ENCODE measurements around the gene NBPF8.
"Not testable (repeated sequence)": the region's sequence is repeated elsewhere in the genome, so short reads cannot be mapped to it uniquely, and the experiment has no call there.

The NBPF8 gene, protein sequence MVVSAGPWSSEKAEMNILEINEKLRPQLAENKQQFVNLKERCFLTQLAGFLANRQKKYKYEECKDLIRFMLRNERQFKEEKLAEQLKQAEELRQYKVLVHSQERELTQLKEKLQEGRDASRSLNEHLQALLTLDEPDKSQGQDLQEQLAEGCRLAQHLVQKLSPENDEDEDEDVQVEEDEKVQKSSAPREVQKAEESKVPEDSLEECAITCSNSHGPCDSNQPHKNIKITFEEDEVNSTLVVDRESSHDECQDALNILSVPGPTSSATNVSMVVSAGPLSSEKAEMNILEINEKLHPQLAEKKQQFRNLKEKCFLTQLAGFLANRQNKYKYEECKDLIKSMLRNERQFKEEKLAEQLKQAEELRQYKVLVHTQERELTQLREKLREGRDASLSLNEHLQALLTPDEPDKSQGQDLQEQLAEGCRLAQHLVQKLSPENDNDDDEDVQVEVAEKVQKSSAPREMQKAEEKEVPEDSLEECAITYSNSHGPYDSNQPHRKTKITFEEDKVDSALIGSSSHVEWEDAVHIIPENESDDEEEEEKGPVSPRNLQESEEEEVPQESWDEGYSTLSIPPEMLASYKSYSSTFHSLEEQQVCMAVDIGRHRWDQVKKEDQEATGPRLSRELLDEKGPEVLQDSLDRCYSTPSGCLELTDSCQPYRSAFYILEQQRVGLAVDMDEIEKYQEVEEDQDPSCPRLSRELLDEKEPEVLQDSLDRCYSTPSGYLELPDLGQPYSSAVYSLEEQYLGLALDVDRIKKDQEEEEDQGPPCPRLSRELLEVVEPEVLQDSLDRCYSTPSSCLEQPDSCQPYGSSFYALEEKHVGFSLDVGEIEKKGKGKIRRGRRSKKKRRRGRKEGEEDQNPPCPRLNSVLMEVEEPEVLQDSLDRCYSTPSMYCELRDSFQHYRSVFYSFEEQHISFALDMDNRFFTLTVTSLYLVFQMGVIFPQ

DNA sequence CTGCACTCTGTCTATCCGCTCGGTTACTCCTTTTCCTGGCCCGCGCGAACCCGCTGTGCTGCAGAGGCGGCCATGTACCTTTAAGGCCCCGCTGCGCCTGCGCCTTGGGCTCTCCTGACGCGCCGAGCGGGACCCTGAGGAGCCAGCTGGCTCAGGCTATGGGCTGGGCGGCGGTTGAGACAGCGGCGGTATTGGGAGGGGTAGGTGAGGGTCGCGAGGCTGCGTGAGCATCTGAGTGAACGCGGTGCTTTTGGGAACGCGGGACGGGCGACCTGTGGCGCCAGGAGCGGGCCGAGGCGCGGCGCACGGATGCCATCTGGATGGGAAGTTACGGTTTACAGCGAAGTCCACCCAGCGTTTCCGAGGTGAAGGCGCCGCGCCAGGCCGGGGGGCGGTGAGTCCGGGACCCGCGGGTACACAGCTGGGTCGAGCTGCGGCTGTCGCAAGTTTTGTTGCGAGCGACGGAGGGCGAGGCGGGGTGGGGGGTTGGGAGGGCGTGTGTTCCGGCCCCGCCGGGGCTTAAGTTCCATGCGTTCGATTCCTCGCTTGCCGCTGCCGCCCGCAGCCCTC lies at the start of gene NBPF8:
Gene NBPF8, plus strand, starts transcription at position 125 of the 570 bp plus-strand sequence. CDS start 21,488 bp downstream, outside the sequence.
- peak; percentile 61 for DNase-seq

DNA sequence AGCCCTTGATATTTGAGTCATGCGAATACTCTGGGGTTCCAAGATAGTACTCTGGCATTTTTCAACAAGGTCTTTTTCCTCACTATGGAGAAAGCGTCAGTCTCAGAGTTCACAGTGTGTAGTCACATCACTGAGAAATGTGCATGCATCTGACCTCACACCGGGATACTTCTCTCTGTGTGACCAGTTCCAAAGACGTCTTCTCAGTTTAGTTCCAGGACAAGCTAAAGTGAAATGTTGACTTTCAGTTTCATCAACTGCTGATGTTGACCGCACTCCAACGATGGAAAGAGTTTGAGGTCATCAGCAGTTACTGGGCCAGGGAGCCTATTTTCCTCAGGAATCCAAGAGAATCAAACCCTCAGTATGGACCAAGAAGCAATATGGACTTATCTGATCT lies 47.1 kb upstream of the NBPF8 start:
- DNase-seq = not testable (repeated sequence)

DNA sequence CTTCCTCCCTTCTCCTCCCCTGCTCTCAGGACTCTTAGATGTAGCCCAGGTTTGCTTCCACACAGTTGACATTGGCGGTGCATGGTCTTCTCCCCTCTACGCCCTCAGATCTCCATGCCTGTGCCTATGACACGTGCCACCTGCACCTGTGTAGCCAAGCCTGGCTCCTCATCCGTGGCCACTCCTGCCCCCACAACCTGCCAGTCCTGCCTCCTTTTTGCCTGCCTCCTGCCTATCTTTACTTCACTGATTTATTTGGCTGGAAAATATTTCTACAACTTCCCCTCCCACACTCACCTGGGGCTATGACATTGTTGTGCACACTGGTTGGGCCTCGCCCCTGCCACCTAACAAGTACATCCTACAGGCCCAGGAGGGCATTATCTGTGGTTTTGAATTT lies 28.2 kb upstream of the NBPF8 start:
- DNase-seq = not testable (repeated sequence)

DNA sequence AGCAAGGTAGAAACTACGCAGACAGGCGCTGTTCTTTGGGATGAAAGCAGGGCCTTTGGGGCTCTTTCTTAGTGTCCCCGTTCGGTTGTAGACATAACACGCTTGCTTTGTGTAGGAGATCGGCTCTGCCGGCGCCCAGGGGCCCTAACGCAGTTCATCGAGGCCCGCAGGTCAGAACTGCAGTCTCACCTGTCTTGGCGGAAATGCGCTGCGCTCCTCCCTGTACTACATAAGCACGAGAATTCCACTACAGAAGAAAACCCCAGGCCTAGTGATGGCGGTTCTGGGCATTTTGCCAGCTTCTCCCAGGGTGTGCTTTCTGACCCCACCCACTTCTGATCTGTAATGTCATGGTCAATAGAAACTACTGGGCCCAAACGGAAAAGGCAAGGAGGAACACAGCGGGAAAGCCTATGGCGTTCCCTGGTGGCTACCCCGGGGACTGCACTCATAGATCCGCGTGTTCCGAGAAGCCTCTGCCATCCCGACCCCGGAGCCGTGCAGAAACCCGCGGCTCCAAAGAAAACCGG lies 26.2 kb upstream of the NBPF8 start:
- DNase-seq = not testable (repeated sequence)

DNA sequence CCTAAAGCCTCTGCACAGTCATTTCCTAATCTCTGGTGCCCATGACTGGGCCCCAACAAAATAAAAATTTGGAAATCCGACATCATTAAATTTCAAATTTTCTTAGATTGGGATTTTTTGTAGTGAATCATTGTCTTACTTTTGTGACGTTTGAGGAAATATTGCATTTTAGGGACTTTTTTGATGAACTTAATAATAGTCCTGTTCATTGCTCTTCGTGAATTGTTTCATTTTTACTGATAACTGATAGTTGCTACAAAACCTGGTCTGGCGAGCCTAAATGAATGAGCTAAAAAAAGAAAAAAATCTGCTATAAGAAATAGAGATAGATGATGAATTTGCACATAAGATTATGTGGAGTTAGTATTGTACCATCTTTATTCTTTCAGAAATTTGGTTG lies 23.5 kb upstream of the NBPF8 start:
- not testable (repeated sequence) for DNase-seq

DNA sequence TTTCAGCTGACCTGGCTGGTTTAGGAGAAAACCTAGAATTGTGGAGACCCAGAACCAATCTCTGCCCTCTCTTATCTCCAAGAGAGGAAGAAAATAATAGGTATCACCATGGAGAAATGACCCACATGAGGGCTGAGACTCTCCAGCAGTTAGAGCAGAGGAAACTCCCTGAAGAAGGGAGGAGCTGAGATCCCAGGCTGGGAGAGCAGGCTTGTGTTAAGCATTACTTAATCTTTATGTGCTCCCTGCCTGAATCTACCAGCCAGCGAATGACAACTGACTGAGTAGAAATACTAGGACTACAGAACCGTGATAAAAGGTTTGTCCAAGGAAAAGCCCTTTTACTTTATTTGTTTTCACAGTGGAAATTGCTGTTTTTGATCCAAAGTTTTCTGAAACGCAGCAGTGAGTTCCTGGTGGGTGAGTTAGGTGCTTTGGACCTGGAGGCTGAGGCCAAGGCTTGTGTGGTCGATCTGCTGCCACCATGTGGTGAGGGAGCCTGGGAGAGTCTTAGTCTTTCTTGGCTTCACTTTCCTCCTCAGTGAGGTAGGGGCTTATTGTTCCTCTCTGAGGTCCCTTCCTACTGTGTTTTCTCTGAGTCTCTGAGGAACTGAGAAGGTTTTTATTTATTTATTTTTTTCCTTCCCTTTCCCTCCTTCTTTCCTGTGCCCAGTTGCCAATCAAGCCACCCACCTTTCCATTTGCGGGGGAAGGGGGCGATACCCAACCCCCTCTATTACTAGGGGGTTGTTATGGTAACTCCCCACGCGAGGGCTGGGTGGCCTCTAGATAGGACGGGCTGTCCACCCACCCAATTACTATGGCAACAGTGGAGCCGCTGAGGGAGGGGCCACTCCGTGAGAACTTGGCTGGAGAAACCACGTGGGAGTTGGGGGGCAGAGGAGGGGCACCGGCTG lies 21.3 kb upstream of the NBPF8 start:
- not testable (repeated sequence) for DNase-seq

DNA sequence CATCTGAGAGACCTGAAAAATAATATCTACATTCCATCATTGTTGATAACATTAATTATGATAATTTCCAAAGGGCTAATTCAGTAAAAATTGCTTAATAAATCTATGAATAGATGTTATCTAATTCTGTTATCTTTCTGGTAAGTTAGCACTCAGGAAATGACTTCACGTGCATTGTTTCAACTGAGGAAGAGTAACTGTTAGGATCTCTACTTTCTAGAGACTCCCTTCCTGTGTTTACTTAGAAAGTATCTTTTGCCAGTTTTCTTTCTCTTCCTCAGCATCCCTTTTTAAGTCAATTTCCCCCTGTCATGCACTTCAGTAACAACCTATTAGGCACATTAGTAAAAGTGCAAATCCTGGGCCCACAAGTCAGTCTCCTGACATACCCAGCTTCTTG lies 9.5 kb upstream of the NBPF8 start:
- DNase-seq = not testable (repeated sequence)

DNA sequence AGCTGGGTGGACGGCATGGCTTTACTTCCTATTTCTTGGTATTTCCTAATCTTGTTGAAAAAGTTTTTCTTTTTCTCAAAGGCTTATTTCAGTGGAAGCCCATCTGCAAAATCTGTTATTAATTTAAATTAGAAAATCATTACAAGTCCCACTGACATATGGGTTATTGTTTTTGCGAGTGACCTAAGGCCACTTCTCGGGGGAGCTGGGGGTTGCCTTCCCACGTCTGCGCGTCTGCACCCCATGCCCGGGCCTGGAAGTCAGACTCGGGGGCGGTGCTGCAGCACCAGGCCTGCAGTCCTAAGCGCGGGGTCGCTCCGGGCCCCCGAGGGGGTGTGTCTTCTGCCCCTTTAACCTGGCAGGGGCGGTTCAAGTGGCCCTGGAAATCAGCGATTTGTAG lies 384 bp upstream of the NBPF8 start:
- not testable (repeated sequence) for DNase-seq

DNA sequence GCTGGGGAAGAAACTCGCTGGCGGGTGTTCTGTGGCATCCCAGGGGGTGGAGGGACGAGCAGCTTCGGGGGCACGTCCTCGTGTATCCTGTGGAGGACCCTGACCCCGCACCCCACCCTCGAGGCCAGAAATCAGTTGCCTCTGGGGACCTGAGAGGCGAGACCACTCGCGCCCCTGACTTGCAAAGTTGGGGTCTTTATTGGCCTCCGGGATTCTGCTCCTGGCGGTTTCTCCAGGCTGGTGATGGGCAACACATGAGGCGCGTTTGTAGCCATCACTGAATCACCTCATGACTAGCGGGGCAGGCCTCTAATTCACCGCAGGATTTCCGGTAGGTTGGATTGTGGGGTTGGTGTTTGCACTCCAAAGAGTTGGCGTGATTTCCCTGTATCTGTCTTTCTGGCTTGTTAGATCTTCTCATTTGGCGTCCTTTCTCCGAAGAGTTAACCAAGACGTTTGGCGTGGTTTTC lies 692 bp downstream of the NBPF8 start:
- peak; percentile 26 for DNase-seq

DNA sequence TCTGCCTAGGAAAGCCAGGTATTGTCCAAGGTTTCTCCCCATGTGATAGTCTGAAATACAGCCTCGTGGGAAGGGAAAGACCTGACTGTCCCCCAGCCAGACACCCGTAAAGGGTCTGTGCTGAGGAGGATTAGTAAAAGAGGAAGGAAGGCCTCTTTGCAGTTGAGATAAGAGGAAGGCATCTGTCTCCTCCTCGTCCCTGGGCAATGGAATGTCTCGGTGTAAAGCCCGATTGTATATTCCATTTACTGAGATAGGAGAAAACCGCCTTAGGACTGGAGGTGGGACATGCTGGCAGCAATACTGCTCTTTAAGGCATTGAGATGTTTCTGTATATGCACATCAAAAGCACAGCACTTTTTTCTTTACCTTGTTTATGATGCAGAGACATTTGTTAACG lies 10.2 kb downstream of the NBPF8 start:
- not testable (repeated sequence) for DNase-seq

DNA sequence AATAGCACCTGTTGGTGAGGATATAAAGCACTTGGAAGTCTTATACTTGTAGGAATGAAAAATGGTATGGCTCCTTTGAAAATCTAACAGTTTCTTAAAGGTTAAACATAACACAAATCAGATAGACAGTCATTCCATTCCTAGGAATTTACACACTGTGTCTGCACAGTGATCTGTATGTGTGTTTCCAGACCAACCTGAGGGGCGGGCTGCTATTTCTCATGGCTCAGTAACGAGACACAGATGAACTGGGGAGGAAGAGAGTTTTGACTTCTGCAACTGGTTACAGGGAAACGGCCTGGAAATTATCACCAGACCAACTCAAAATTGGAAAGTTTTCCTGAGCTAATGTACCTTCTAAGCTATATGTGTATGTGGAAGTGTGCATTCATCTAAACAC lies 16.8 kb downstream of the NBPF8 start:
- DNase-seq = not testable (repeated sequence)

DNA sequence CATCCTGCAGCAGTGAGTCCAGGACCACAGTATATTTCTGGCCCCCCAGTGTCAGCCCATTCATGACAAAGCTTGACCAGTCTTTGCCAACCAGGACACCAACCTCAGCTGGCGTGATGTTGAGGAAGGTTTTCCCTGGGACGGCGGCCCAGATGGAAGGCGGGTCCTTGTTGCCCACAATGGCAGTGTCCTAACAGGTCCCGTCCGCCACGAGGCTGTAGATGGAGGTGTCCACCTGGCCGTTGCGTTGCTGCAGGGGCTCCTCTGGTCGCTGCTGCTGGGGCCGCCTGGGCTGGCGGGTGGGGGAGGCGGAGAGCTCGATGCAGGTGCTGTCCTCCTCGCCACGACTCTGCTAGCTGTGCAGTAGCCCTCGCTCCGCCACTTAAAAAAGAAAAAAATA lies 19.0 kb downstream of the NBPF8 start:
- not testable (repeated sequence) for DNase-seq

DNA sequence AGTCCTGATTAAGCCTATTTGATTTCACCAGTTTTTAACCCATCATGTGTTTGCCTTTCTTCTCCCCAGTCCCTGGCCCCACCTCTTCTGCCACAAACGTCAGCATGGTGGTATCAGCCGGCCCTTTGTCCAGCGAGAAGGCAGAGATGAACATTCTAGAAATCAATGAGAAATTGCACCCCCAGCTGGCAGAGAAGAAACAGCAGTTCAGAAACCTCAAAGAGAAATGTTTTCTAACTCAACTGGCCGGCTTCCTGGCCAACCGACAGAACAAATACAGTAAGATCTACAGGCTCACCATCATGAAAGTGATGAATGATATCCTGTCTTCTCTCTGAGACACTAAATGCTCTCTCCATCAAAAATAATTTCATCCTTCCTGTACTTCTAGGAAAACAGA lies 34.3 kb downstream of the NBPF8 start:
- DNase-seq = not testable (repeated sequence)

All from stimulated activated CD4-positive, alpha-beta T cell treated with anti-CD3 and anti-CD28 coated beads, Interleukin-12 subunit alpha, Interleukin-12 subunit beta, amount 100 ng/mL, for 4 hours (primary cell).